D721Med (cell line): ENCODE measurements around the gene SNORC.

Experiments
- DNase-seq: peaks from one replicate; pipeline ENCODE4 v3.0.0; 2011; ENCODE audit warnings: low spot score; ENCODE audit not compliant: insufficient read length
- FAIRE-seq: peaks from 2 replicates; lab custom pipeline; 2011; peaks lifted over from hg19 to GRCh38; lab: Jason Lieb, UNC
- CTCF ChIP-seq: IDR thresholded peaks from 2 replicates; pipeline ENCODE4 v1.5.1; 2012; ENCODE audit warnings: mild to moderate bottlenecking, control low read depth; ENCODE audit not compliant: insufficient read depth; ENCODE audit errors: missing control alignments

SNORC gene

GRCh38 chr2:232883116-232883721 is 13.2 kb downstream of the SNORC start:
- DNase-seq (no peak), FAIRE-seq (no peak)
- TF ChIP-seq CTCF: no peak

- no peak for FAIRE-seq
- DNase-seq: no peak
- TF ChIP-seq CTCF: no peak
These were observed 13.9 kb downstream of the SNORC start for GRCh38 chr2:232884001-232884421.

GRCh38 chr2:232884549-232885263 is 14.6 kb downstream of the SNORC start:
- no peak for DNase-seq
- FAIRE-seq: no peak
- no peak for TF ChIP-seq CTCF

- FAIRE-seq (no peak), DNase-seq (no peak)
- no peak for TF ChIP-seq CTCF
These were observed 15.3 kb downstream of the SNORC start for GRCh38 chr2:232885264-232885961.

- DNase-seq (no peak), FAIRE-seq (no peak)
- TF ChIP-seq CTCF: no peak
These were observed 16.1 kb downstream of the SNORC start for GRCh38 chr2:232886176-232886575.

GRCh38 chr2:232886632-232887031 is 16.6 kb downstream of the SNORC start:
- TF ChIP-seq CTCF: no peak
- DNase-seq (no peak), FAIRE-seq (no peak)
